Measurements from ENCODE around the gene MAG. TPM values are rescaled to one million over a fixed set of nuclear protein-coding genes. Genes with fewer than 3 reads are reported as not detected.
"Not testable (repeated sequence)": the region's sequence is repeated elsewhere in the genome, so short reads cannot be mapped to it uniquely, and the experiment has no call there.

Gene MAG
- total RNA-seq, 1 donor from 2014 or later = 0.04 TPM

DNA sequence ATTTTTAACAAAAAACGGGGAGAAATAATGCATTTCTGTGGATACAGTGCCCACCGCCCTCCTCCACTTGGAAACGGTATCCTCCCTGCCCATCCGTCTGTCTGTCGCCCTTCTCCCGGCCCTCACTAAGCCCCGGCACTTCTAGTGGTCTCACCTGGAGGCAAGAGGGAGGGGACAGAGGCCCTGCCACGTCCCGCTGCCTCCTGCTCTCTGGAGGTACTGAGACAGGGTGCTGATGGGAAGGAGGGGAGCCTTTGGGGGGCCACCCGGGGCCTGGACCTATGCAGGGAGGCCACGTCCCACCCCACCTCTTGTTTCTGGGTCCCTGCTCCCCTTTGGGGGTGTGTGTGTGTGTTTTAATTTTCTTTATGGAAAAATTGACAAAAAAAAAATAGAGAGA lies 12.6 kb upstream of the MAG start:
- Histone ChIP-seq H3K4me3 (ENCODE audit: low read depth, low read length) (no peak overlapping the region), H3K27me3 (ENCODE audit: control insufficient read depth, insufficient read depth, low read length) (peaks cover 19% of the 10 kb centered on the region), H3K36me3 (ENCODE audit: control insufficient read depth, insufficient read depth, low read length) (no peaks in the 10 kb centered on the region)
- DNase-seq (ENCODE audit: low read depth) = no peak
- TF ChIP-seq, protein P1, sequence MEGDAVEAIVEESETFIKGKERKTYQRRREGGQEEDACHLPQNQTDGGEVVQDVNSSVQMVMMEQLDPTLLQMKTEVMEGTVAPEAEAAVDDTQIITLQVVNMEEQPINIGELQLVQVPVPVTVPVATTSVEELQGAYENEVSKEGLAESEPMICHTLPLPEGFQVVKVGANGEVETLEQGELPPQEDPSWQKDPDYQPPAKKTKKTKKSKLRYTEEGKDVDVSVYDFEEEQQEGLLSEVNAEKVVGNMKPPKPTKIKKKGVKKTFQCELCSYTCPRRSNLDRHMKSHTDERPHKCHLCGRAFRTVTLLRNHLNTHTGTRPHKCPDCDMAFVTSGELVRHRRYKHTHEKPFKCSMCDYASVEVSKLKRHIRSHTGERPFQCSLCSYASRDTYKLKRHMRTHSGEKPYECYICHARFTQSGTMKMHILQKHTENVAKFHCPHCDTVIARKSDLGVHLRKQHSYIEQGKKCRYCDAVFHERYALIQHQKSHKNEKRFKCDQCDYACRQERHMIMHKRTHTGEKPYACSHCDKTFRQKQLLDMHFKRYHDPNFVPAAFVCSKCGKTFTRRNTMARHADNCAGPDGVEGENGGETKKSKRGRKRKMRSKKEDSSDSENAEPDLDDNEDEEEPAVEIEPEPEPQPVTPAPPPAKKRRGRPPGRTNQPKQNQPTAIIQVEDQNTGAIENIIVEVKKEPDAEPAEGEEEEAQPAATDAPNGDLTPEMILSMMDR (IDR thresholded peaks at IDR 0.05; ENCODE audit: insufficient read depth, low read length, poor library complexity, severe bottlenecking) = no peak

DNA sequence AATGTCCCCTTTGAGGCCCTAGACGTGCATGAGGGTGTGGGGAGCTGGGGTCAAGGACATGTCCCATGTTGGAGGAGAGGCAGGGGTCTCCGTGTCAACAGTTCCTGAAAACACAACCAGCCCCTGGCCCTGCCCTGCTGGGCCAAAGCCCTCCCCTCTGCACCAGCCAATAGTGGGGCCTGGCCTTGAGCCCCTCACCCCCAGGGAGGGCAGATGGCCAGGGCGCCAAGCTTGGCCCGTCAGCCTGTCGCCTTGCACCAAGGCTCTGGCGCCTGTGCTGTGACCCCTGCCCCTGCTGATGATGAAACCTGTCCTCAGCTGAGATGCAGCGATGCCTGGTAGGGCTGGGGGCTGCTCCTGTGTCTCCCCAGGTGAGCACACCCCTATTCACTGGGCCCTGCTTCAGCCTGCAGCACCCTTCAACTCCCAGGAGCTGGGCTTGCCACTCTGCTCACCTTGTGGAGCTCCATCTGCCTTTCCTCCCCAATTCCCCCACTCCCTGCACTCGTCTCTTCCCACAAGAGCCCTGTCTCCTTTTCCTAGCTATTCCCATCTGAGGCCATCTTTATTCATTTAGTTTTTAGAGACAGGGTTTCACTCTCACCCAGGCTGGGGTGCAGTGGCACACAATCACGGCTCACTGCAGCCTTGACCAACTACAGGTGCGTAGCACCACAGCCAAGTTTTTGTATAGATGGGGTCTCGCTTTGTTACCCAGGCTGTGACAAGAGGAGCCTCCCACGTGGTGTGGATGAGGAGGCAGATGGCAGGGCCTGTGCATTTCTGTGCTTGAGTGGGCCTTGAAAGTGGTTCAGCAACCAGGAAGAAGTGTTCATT lies 11.8 kb upstream of the MAG start:
- TF ChIP-seq, protein P1 (IDR thresholded peaks at IDR 0.05; ENCODE audit: insufficient read depth, low read length, poor library complexity, severe bottlenecking) = no peak
- Histone ChIP-seq H3K36me3 (ENCODE audit: control insufficient read depth, insufficient read depth, low read length) (no peaks in the 10 kb centered on the region), H3K4me3 (ENCODE audit: low read depth, low read length) (no peak overlapping the region), H3K27me3 (ENCODE audit: control insufficient read depth, insufficient read depth, low read length) (peaks cover 22% of the 10 kb centered on the region)
- no peak for DNase-seq (ENCODE audit: low read depth)

DNA sequence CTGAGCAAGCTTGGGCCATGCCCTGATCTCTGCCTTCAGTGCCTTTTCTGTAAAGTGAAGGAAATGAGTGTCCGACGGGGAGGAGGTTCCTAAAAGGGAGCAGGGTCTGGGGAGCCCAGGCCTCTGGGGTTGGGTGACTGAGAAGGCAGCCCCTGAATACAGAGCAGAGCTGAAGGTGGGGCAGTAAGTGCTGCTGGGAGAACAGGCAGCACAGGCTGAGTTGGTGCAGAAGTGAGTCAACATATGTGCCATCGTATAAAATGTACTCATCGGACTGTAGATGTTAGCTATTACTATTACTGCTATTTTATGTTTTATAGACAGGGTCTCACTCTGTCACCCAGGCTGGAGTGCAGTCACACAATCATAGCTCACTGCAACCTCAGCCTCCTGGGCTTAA lies 10.7 kb upstream of the MAG start:
- no peak for DNase-seq (ENCODE audit: low read depth)
- TF ChIP-seq, protein P1 (IDR thresholded peaks at IDR 0.05; ENCODE audit: insufficient read depth, low read length, poor library complexity, severe bottlenecking) = no peak

DNA sequence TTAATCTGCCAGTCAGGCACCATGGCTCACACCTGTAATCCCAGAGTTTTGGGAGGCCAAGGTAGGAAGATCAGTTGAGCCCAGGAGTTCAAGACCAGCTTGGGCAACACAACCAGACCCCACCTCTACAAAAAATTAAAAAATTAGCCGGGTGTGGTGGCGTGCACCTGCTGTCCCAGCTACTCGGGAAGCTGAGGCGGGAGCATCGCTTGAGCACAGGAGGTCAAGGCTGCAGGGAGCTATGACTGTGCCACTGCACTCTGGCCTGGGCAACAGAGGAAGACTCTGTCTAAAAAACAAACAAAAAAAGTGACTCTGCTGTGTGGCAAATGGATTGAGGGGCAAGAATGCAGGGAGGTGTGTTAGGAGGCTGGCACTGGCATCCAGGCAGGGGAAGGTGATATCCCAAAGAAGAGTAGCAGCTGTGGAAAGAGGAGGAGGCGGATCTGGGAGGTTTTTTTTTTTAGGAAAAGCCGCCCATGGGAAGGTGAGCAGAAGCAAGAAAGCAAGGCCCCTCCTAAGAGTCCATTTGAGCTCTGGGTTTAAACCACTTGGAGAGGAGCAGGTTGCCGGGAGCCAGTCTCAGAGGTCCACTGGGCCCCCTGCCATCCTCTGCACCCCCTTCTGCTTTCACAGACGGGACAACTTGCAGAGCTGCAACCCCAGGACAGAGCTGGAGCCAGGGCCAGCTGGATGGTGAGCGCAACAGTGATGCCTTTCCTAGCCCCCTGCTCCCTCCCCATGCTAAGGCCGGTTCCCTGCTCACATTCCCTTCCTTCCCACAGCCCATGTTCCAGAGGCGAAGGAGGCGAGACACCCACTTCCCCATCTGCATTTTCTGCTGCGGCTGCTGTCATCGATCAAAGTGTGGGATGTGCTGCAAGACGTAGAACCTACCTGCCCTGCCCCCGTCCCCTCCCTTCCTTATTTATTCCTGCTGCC lies 7.5 kb upstream of the MAG start:
- no peak for DNase-seq (ENCODE audit: low read depth)
- H3K4me3 ChIP-seq (ENCODE audit: low read depth, low read length) = no peak overlapping the region
- TF ChIP-seq, protein P1 (IDR thresholded peaks at IDR 0.05; ENCODE audit: insufficient read depth, low read length, poor library complexity, severe bottlenecking) = no peak
- H3K36me3 ChIP-seq (ENCODE audit: control insufficient read depth, insufficient read depth, low read length) = no peaks in the 10 kb centered on the region
- H3K27me3 ChIP-seq (ENCODE audit: control insufficient read depth, insufficient read depth, low read length) = peaks cover 22% of the 10 kb centered on the region

More for the DNA sequence above, 10.7 kb upstream of the MAG start:
- H3K36me3 ChIP-seq (ENCODE audit: control insufficient read depth, insufficient read depth, low read length) = no peaks in the 10 kb centered on the region
- H3K4me3 ChIP-seq (ENCODE audit: low read depth, low read length) = no peak overlapping the region
- H3K27me3 ChIP-seq (ENCODE audit: control insufficient read depth, insufficient read depth, low read length) = peaks cover 22% of the 10 kb centered on the region

DNA sequence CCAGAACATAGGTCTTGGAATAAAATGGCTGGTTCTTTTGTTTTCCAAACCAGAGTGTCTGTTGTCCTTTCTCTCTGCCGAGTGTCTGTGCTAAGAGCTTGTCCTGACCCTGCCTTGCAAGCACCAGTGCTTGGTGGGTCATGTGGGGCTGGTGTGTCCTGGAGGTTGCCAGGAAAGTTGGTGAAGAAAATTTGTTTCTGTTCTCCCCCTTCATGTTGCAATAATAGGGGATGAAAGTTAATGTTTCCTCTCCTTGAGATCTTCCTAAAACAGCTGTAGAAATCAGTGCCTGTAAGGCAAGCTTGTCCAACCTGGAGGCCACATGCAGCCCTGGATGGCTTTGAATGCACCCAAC lies 6.9 kb upstream of the MAG start:
- DNase-seq (ENCODE audit: low read depth) = no peak
- TF ChIP-seq, protein P1 (IDR thresholded peaks at IDR 0.05; ENCODE audit: insufficient read depth, low read length, poor library complexity, severe bottlenecking) = no peak
- Histone ChIP-seq H3K27me3 (ENCODE audit: control insufficient read depth, insufficient read depth, low read length) (peaks cover 22% of the 10 kb centered on the region), H3K36me3 (ENCODE audit: control insufficient read depth, insufficient read depth, low read length) (no peaks in the 10 kb centered on the region), H3K4me3 (ENCODE audit: low read depth, low read length) (no peak overlapping the region)

DNA sequence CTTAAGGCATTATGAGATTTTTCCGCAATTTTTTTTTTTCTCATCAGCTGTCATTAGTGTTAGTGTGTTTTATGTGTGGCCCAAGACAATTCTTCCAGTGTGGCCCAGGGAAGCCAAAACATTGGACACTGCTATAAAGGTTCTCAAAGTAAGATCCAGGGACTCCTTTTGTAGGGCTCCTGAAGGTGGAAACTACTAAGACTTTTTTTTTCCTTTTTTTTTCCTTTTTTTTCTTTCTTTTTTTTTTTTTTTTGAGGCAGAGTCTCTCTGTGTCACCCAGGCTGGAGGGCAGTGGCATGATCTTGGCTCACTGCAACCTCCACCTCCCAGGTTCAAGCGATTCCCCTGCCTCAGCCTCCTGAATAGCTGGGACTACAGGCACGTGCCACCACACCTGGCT lies 6.5 kb upstream of the MAG start:
- not testable (repeated sequence) for H3K36me3 ChIP-seq (ENCODE audit: control insufficient read depth, insufficient read depth, low read length); DNase-seq (ENCODE audit: low read depth); H3K4me3 ChIP-seq (ENCODE audit: low read depth, low read length)
- peaks cover 24% of the 10 kb centered on the region for H3K27me3 ChIP-seq (ENCODE audit: control insufficient read depth, insufficient read depth, low read length)

DNA sequence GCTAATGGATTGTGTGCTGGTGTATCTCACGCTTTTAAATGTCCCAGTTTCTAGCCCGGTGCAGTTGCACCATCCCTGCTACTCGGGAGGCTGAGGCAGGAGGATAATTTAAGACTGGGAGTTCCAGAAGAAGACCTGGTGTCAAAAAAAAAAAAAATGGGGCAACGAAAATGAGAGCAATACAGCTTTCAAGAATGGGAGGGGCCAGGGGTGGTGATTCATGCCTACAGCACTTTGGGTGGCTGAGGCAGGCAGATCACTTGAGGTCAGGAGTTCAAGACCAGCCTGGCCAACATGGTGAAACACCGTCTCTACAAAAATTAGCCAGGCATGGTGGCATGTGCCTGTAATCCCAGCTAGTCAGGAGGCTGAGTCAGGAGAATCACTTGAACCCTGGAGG lies 5.9 kb upstream of the MAG start:
- H3K4me3 ChIP-seq (ENCODE audit: low read depth, low read length); H3K36me3 ChIP-seq (ENCODE audit: control insufficient read depth, insufficient read depth, low read length); DNase-seq (ENCODE audit: low read depth): not testable (repeated sequence)
- peaks cover 24% of the 10 kb centered on the region for H3K27me3 ChIP-seq (ENCODE audit: control insufficient read depth, insufficient read depth, low read length)

Measured in kidney epithelial cell (primary cell).